ENCODE results near the gene HMGB3.
A peak's percentile ranks its signal among the peaks of the same experiment; 100 is the strongest.
"Not testable (repeated sequence)": the region's sequence is repeated elsewhere in the genome, so short reads cannot be mapped to it uniquely, and the experiment has no call there.

HMGB3 gene

DNA sequence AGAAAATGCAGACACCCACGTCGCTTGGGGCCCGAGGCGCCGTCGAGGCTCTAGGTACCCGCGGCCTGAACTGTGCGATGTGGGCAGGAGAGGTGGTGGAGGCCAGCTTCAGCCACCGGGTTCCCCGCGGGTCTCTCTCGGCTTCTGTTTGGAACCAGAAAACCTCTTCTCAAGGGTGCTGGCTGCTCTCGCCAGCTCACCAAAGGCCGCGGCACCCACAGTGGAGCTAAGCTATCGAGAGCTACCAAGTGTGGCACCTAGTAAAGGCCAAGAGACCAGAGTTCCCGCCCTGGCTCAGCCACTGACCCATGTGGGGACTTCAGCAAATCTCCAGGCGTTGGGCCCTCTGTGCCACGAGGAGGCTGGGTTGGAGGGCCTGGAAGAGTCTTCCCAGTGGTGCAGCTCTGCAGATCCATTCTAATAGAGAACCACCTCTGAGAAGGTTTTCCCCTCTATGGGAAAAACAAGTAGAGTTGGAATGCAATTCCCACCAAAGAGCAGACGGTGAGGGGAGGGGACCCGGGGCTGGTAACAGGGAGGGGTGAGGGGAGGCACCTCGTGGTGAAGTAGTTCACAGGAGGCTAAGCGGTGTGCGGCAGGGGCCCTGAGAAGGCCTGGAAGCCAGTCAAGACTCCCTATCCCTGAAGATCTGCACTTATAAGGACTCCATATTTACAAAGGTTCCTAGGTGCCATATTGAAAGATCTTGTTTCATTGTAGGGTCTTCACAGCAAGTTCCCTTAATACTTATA is 5.5 kb upstream of the HMGB3 start:
- DNase-seq (ENCODE audit: low read depth): no peak

DNA sequence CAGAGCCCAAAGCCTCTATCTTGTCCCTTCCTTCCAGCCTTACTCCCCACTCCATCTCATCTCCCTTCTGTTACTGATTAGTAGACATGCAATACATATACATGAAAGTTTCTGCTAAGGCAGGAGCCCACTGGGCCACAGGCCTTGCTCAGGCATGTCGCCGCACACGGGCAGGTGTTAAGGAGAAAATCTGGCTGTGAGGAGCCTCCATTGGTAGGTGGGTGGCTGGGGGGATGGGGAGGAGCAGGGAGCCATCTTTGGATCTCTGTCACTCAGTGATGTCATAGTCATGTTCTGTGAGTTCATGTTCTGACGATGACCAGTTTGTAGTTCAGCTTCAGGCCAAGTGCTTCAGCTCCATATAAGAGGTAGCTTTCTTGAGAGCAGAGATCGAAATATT is 2.9 kb upstream of the HMGB3 start:
- DNase-seq (ENCODE audit: low read depth): no peak

DNA sequence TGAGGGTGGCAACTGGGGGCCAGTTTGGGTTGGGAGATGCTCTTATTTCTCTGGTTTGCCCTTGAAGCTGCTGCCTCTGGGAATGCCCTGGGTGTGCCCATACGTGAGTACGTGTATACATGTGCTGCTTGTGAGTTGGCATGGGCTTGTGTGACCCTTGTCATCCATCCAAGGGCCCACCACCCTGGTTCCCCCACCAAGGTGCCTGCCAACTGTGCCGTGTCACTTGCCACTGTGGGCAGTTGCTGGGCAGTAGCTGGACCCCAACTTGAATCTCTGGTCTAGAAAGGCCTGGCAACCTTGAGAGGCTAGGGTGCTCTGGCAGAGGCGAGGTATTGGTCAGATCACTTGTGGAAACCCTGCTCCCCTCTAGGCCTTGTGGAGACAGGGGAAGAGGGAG is 2.4 kb upstream of the HMGB3 start:
- no peak for DNase-seq (ENCODE audit: low read depth)

DNA sequence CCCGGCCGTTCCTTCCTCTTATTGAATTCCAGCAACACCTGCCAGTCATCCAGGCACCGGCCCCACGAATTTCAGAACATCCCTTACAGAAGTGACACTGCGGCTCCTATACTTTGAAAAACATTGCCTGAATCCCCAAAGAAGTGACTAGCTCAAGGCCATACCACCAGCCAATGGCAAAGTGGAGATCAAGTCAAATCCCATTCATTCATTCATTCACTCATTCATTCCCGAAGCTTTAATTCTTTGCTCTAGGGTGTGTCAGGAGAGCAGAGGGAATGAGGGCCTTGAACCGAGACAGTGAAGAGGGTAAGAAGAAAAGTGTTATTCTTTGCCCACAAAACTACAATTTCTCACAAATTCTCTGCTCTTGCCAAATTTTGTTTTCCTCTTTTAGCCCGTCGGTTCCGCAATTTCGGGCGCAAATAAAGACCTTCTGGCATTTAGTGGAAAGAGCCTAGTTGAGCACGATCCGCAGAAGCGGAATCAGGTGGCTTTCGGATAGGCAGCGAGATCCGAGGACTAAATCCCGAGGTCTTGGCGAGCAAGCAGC is 824 bp upstream of the HMGB3 start:
- DNase-seq (ENCODE audit: low read depth): no peak

DNA sequence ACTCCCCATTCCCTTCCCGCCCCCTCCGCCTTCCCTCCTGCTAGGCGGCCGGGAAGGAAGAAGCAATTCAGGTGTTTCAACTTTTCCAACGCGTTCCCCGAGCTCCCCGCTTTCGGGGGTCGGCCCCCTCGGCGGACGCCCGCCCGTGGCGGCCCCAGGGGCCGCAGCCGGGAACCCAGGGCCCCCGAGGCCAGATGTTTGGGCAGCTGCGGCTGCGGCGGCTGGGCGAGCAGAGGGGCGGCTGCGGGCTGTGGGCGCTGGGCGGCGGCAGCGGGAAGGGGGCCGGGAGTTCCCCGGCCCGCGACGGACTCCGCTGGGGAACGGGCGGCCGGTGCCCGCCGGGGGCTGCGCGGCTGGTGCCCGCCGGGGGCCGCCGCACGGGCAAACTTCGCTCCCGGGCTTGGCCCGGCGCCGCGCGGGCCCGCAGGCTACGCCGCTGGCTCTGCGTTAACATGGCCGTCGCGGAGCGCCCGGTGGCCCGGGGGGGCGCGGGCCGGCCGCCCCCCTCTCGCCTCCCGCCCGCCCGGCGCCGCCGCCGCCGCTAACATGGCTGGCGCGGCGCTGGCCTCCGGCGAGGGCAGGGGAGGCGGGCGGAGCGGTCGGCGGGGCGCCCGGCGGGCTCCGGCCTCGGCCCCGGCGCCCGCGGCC is 510 bp downstream of the HMGB3 start:
- DNase-seq (ENCODE audit: low read depth): no peak

DNA sequence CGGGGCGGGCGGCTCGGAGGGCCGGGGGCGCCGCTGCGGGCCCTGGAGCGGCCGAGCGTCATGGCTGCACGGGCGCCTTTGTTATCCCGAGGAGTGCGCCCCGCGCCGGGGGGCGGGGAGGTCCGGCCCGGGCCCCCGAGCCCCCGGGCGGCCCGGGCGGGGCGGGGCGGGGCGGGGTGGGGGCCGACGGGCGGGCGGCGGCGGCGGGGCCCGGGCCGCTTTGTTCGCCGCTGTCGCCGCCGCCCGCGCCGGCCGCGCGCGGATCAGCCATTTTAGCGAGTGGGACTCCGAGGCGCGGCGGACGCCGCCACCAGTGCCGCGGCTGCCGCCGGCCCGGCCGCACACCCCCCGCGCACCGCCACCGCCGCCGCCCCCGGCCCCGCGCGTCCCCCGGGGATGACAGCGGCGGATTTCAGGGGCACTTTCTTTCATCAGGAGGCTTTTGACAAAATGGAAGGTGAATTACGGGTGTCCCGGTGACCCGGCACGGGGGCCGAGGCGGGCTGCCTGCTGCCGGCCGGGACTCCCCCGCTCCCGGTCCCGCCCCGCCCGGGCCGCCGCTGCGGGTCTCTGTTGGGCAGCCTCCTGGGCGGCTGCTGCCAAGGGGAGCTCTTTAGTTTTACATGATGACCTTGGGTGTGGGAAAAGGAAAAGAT is 1.2 kb downstream of the HMGB3 start:
- DNase-seq (ENCODE audit: low read depth): no peak

DNA sequence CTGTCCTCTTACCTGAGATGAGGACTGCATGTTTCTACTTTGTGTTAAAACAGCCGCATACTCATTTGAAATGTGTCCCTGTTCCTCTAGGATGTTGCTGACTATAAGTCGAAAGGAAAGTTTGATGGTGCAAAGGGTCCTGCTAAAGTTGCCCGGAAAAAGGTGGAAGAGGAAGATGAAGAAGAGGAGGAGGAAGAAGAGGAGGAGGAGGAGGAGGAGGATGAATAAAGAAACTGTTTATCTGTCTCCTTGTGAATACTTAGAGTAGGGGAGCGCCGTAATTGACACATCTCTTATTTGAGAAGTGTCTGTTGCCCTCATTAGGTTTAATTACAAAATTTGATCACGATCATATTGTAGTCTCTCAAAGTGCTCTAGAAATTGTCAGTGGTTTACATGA is 4.6 kb downstream of the HMGB3 start:
- DNase-seq (ENCODE audit: low read depth): not testable (repeated sequence)

DNA sequence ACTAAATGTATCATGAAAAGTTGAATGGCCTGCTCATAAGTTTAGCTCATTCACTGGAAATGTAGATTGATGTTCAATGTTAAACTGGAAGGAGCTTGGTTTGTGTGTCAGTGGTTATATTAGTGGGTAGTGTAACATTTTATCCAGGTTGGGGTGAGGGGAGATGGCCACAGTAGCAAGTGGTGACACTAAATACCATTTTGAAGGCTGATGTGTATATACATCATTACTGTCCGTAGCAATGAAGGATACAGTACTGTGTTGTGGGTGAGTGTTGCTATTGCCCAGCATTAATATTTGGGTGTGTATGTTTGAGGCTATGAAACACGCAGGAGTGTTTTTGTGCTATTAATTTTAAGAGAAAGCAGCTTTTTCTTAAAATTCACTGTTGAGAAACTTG is 6.3 kb downstream of the HMGB3 start:
- no peak for DNase-seq (ENCODE audit: low read depth)

DNA sequence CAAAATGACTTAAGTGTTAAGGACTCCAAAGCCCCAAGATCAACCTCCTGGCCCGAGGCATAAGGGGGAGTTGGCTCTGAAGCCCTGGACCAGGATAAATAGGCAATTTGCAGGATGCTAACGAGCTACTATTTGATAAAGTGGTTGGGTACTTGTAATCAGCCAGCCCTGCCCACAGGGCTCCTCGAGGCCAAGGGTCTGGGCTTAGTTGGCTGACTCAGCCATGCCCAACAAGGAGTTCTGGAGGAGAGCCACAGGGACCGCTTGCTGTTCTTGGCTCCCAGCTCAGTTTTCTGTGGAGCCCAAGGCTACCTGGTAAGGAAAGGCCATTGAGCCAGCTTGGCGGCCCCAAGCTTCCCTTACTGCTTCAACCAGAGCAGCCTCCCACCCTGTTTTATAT is 7.8 kb downstream of the HMGB3 start:
- DNase-seq (ENCODE audit: low read depth): no peak

DNA sequence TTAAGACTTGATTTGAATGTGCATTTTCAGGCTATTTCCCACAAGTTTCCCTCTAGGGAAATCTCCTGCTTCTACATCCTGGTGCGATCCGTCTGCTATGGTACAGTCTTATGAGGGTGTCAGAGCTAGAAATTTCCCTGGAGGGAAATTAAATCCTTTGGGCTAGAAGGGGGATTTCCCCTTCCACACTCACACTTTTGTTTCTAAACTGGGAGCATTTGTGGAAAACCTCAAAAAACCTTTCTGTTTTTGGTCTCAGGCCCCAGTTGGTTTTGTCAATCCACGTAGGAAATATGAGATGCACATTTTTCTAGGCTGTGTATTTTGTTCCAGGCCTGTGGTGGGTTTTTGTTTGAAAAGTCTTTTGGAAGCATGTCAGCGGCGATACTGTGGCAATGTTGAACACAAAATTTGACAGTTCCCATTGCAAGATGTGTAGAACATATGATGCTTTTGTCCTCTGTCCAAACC is 17.8 kb downstream of the HMGB3 start:
- DNase-seq (ENCODE audit: low read depth): no peak

DNA sequence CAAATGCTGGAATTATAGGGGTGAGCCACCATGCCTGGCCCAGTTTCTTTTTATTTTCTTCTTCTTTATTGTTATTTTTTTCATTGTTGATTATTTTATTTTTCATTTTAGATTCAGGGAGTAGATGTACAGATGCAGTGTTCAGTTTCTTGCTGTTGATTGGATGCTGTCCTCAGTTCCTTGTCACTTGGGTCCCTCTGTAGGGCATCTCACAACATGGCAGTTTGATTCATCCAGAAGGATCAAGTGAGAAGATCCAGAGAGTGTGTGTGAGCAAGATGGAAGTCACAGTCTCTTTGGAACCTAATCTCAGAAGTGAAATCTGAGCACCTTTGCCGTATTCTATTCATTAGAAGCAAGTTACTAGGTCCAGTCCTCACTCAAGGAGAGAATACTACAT is 20.9 kb downstream of the HMGB3 start:
- DNase-seq (ENCODE audit: low read depth): no peak

DNA sequence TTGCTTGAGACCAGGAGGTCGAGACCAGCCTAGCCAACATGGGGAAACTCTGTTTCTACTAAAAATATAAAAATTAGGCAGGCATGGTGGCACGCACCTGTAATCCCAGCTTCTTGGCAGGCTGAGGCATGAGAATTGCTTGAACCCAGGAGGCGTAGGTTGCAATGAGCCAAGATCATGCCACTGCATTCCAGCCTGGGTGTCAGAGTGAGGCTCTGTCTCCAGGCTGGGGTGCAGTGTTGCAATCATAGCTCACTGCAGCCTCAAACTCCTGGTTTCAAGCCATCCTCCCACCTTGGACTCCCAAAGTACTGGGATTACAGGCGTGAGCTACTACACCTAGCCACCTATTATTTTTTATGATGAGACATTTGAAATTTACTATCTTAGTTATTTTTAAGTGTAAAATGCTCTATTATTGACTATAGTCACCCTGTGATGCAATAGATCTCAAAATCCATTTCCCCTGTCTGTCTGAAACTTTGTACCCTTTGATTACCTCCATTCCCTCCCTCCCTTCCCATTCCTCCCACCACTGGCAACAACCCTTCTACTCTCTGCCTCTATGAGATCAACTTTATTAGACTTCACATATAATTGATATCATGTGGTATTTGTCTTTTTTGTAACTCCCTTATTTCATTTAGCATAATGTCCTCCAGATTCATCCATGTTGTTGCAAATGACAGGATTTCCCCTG is 23.4 kb downstream of the HMGB3 start:
- no peak for DNase-seq (ENCODE audit: low read depth)

DNA sequence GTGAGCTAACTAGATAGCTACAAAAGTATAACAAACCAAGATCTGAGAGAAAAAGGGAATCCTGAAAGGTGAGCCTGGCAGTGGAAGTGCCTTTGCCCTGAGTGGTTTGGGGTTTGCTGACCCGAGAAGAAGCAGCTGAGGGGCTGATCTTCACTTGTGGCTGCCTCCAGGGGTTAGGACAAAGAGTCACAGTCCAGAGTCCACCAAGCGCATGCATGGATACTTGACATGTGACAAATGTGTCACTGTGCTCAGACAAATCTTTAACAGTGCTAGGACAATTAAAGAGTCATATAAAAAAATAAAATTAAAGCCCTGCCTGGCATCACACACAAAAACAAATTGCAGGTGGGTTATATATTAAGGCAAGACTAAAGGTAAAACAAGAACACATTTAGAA is 26.4 kb downstream of the HMGB3 start:
- no peak for DNase-seq (ENCODE audit: low read depth)

DNA sequence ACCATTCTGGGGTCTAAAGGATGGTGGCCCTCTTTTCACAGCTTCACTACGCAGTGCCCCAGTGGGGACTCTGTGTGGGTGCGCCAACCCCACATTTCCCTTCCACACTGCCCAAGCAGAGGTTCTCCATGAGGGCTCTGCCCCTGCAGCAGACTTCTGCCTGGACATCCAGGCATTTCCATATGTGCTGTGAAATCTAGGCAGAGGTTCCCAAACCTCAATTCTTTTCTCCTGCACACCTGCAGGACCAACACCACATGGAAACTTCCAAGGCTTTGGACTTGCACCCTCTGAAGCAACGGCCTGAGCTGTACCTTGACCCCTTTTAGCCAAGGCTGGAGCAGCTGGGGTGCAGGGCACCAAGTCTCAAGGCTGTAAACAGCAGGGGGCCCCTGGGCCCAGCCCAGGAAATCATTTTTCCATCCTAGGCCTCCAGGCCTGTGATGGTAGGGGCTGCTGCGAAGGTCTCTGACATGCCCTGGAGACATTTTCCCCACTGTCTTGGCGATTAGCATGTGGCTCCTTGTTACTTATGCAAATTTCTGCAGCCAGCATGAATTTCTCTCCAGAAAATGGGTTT is 30.1 kb downstream of the HMGB3 start:
- no peak for DNase-seq (ENCODE audit: low read depth)

DNA sequence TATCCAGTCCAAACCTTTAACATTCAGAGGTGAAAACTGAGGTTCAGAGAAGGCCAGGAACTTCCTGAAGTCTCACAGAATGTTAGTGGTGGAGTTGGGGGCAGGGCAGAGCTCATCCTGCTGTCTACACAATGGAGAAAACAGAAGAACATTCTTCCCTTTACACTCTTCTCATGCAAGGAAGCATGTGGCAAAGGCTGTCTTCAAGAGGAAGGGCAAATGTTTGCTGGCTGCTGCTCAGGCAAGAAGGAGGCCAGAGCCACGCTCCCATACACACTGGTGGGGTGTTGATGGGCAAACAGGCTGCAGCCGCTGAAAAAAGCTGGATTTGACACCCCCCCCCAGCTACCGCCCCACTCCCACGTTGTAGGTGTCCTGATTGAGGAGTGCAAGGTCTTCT is 32.5 kb downstream of the HMGB3 start:
- DNase-seq (ENCODE audit: low read depth): no peak

DNA sequence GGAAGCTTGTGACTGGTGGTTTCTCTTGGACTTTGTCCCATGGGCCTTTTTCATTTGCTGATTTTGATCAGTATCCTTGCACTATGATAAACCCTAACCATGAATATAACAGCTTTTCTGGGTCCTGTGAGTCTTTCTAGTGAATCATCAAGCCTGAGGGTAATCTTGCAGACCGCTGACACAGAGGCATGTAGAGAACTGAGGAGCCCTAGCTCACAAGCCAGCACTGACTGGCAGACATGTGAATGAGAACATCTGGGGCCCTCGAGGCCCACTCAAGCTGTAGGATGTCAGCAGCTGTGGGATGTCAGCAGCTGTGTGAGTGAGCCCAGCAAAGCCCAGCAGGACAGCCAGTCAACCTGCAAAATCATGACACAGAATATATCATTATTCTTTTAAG is 36.7 kb downstream of the HMGB3 start:
- peak; percentile 14 for DNase-seq (ENCODE audit: low read depth)

DNA sequence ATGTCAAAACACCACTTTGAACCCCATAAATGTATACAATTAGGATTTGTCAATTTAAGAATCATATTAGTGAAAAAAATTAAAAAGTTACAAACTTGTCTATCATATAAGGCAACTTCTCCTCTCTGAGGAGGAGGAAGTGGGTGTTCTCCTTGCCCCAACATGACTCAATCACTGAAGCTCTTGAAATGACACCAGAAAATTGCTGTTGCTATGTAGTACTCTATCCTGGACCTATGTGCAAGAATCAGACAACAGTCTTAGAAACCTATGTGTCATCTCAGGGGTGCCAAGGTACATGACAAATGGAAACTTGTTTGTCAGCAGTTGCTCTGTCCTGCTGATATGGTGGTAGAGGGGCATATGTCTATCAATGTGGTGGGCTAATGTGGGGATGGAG is 47.7 kb downstream of the HMGB3 start:
- no peak for DNase-seq (ENCODE audit: low read depth)

DNA sequence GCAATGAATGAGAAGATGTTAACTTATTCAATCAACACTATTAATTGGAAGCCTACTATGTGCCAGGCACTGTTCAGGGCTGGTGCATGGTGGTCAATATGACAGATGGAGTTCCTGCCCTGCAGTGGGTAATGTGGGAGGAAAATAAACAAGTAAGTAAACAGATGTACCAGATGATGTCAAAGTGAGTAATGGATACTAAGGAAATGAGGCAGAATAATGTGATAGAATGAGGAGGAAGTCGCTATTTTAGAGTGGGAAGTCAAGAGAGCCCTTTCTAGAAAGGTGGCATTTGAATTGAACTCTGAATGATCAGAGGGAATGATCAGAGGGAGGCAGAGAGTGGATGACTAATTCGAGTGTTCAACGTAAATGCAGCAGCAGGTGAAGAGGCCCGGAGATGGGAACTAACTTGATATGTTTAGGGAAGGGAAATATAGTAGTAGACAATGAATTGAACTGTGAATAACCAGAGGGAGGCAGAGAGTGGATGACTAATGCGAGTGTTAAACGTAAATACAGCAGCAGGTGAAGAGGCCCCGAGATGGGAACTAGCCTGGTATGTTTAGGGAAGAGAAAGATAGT is 48.3 kb downstream of the HMGB3 start:
- no peak for DNase-seq (ENCODE audit: low read depth)

DNA sequence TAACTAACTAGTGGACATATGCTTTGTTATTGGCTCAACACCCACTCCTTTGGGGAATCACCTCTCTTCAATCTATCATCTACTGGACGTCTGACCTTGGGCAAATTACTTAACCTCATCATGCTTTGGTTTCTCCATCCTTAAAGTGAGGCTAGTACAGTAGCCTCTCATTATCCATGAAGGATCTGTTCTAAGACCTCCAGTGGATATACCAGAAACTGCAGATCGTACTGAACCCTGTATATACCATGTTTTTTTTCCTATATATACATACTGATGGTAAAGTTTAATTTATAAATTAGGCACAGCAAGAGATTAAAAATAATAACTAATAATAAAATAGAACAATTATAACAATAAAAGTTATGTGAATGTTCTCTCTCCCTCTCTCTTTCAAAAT is 56.2 kb downstream of the HMGB3 start:
- no peak for DNase-seq (ENCODE audit: low read depth)
